ENCODE measurements around the gene DLEC1.

The DLEC1 gene

GRCh38 chr3:38108649-38109579 lies 69.9 kb downstream of the DLEC1 start:
- in situ Hi-C loops (cut with HindIII; ENCODE audit: low pct_unique_long_range_greater_than_20kb, low sequenced_read_pairs) = no loop called here
- no peak for DNase-seq (ENCODE audit: low read depth in 1 of 2, low spot score in 1 of 2)
- no peak for TF ChIP-seq JUND (IDR thresholded peaks at IDR 0.05; ENCODE audit: low read depth)

GRCh38 chr3:38109580-38110313 lies 70.7 kb downstream of the DLEC1 start:
- in situ Hi-C loops (cut with HindIII; ENCODE audit: low pct_unique_long_range_greater_than_20kb, low sequenced_read_pairs) = no loop called here
- no peak for DNase-seq (ENCODE audit: low read depth in 1 of 2, low spot score in 1 of 2)
- no peak for TF ChIP-seq JUND (IDR thresholded peaks at IDR 0.05; ENCODE audit: low read depth)

DNA sequence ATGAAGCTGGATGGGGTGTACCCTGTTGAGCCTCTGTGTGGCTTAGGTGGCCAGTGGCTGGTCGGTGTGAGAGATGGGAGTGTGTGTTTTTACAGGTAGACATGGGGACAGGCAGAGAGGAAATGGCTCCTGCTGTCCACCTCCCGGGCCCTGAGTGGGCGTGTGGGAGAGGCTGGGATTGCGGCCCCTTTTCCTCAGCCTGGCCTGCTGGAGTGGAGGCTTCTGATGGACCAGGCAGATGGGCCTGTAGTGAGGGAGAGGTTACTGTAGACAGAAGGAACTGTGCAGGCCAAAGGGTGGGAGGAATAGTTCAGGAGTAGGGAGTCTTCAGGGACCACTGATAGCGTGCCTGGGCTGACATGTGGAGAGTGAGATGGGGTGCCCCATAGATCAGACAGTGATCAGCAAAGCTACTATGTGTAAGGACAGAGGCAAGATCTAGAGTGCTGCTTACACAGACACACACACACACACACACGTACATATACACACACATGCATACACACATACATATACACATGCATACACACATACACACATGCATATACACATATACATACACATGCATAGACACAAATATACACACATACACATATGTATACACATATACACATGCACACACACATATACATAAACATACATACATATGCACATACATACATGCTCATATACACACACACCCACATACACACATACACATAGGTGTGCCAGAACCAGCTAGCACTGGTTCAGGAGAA lies 71.5 kb downstream of the DLEC1 start:
- TF ChIP-seq JUND (IDR thresholded peaks at IDR 0.05; ENCODE audit: low read depth) = no peak
- DNase-seq (ENCODE audit: low read depth in 1 of 2, low spot score in 1 of 2) = no peak
- in situ Hi-C loops (cut with HindIII; ENCODE audit: low pct_unique_long_range_greater_than_20kb, low sequenced_read_pairs) = no loop called here

- no peak for TF ChIP-seq JUND (IDR thresholded peaks at IDR 0.05; ENCODE audit: low read depth)
- in situ Hi-C loops (cut with HindIII; ENCODE audit: low pct_unique_long_range_greater_than_20kb, low sequenced_read_pairs) = no loop called here
- DNase-seq (ENCODE audit: low read depth in 1 of 2, low spot score in 1 of 2) = no peak
Observed at GRCh38 chr3:38111201-38111600, 72.2 kb downstream of the DLEC1 start.

- TF ChIP-seq JUND (IDR thresholded peaks at IDR 0.05; ENCODE audit: low read depth) = no peak
- in situ Hi-C loops (cut with HindIII; ENCODE audit: low pct_unique_long_range_greater_than_20kb, low sequenced_read_pairs) = no loop called here
- DNase-seq (ENCODE audit: low read depth in 1 of 2, low spot score in 1 of 2) = no peak
Observed at GRCh38 chr3:38111696-38112377, 72.8 kb downstream of the DLEC1 start.

DNA sequence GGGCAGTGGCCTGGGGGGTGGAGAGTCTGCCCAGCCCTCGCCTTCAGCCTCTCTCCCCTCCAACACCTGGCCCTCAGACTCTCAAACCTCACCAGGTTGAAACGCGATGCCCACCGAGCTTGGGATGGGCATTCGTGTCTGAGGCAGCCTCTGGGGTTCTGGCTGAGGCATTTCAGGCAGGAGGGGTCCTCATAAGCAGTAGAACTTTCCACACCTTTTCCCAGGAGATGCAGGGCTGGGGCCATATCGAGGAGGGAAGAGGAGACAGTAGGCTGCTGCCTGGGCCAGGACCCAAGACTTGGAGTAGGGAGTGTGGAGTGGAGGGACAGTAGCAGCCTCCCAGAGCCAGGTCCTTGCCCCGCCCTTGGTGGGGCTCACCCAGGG lies 73.4 kb downstream of the DLEC1 start:
- in situ Hi-C loops (cut with HindIII; ENCODE audit: low pct_unique_long_range_greater_than_20kb, low sequenced_read_pairs) = no loop called here
- no peak for DNase-seq (ENCODE audit: low read depth in 1 of 2, low spot score in 1 of 2)
- TF ChIP-seq JUND (IDR thresholded peaks at IDR 0.05; ENCODE audit: low read depth) = no peak

DNA sequence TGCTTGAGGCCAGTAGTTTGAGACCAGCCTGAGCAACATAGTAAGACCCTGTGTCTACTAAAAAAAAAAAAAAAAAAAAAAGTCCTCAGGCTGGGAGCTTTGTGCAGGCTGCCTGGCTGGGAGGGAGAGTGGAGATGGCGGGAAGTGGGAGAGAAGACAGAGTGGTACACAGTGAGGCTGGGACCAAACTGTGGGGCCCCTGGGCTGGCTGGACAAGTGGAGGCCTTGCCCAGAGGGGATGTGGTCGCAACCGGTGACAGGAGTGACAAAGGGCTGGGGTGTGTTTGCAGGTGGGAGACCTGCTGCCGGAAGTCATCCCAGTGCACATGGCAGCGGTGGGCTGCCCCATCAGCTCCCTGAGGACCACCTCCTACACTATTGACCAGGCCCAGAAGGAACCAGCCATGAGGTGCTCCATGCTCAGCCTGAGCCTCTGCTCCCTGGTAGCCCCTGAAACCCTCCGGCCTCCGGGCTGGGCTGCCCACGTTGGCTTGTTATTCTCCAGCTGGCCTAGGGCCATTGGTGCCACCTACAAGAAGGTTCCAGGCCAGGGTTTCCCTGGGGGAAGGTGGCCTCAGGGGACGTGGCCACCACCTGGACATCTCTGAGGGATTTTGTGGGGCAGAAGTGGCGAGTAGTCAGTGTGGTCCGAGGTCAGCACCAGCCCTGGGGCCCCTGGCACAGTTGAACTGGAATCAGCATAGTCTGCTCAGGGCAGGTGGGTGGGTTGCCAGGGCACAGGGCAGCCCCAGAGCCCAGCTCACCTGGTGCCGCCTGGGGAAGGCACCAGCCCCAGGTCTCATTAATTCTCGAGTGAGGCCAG lies 75.3 kb downstream of the DLEC1 start:
- in situ Hi-C loops (cut with HindIII; ENCODE audit: low pct_unique_long_range_greater_than_20kb, low sequenced_read_pairs) = no loop called here
- TF ChIP-seq JUND (IDR thresholded peaks at IDR 0.05; ENCODE audit: low read depth) = no peak
- no peak for DNase-seq (ENCODE audit: low read depth in 1 of 2, low spot score in 1 of 2)

GRCh38 chr3:38114875-38115644 lies 76.1 kb downstream of the DLEC1 start:
- no peak for TF ChIP-seq JUND (IDR thresholded peaks at IDR 0.05; ENCODE audit: low read depth)
- in situ Hi-C loops (cut with HindIII; ENCODE audit: low pct_unique_long_range_greater_than_20kb, low sequenced_read_pairs) = no loop called here
- no peak for DNase-seq (ENCODE audit: low read depth in 1 of 2, low spot score in 1 of 2)

- no peak for DNase-seq (ENCODE audit: low read depth in 1 of 2, low spot score in 1 of 2)
- in situ Hi-C loops (cut with HindIII; ENCODE audit: low pct_unique_long_range_greater_than_20kb, low sequenced_read_pairs) = no loop called here
- no peak for TF ChIP-seq JUND (IDR thresholded peaks at IDR 0.05; ENCODE audit: low read depth)
Observed at GRCh38 chr3:38115645-38116427, 76.8 kb downstream of the DLEC1 start.

DNA sequence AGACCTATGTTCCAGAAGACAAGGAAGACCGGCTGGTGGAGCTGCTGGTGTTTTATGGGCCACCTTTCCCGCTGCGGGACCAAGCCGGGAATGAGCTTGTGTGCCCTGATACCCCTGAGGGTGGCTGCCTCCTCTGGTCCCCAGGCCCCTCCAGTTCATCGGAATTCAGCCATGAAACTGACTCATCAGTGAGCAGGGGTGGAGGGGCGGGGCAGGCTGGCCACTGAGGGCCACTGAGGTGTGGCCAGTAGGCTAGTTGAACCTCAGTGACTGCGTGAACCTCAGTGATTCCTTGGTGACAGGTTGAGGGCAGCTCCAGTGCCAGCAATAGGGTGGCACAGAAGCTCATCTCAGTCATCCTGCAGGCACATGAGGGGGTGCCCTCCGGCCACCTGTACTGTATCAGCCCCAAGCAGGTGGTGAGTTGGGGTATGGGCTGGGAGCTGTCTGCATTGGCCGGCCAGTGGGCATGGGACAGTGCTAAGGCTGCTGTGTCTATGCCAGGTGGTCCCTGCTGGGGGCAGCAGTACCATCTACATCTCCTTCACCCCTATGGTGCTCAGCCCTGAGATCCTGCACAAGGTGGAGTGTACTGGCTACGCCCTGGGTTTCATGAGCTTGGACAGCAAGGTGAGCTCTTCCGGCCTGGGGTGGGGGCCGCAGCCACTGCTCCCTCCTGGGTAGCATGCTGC lies 77.6 kb downstream of the DLEC1 start:
- in situ Hi-C loops (cut with HindIII; ENCODE audit: low pct_unique_long_range_greater_than_20kb, low sequenced_read_pairs) = no loop called here
- no peak for TF ChIP-seq JUND (IDR thresholded peaks at IDR 0.05; ENCODE audit: low read depth)

More for the DNA sequence above, 77.6 kb downstream of the DLEC1 start:
- no peak for DNase-seq (ENCODE audit: low read depth in 1 of 2, low spot score in 1 of 2)

Data from T47D (cell line).